ENCODE data around the gene ANXA10. TPM values are rescaled to one million over a fixed set of nuclear protein-coding genes. Genes with fewer than 3 reads are reported as not detected.

The ANXA10 gene
- total and polyA plus RNA-seq, 2 experiments from 2014 or later, result not detected

DNA sequence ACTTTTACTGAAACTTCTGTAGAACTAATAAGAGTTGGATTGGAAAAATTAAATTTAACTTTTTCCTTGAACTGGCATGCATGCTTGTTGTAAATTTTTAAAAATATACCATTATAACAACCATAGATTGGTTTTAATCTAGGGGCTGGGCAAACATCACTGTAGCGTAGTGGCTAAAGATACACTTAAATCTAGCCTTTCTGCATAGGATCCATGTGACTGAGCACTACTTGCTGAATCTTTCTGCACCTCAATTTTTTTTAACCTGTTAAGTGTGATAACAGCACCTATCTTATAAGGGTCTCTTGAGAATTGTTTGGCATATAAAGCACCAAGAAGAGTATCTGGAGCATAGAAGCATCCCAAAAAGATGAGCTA lies 4.1 kb downstream of the ANXA10 start:
- Histone ChIP-seq H3K4me1 (ENCODE audit: insufficient read depth) (no peaks in the 10 kb centered on the region), H3K79me2 (replicated peaks; ENCODE audit: insufficient read depth) (no peaks in the 10 kb centered on the region), H3K27me3 (ENCODE audit: insufficient read depth) (no peaks in the 10 kb centered on the region), H3K27ac (ENCODE audit: low read depth) (no peak overlapping the region), H3F3A (replicated peaks; ENCODE audit: low read depth) (no peaks in the 10 kb centered on the region), H2AFZ (no peak overlapping the region), H3K4me3 (no peak overlapping the region), H3K36me3 (ENCODE audit: insufficient read depth) (no peaks in the 10 kb centered on the region), H3K9me2 (ENCODE audit: insufficient read depth) (no peaks in the 10 kb centered on the region), H3K4me2 (no peak overlapping the region), H4K20me1 (replicated peaks; ENCODE audit: insufficient read depth) (no peaks in the 10 kb centered on the region)
- Mint-ChIP-seq H3K4me3 (no peak overlapping the region), H3K9me3 (no peaks in the 10 kb centered on the region), H3K27me3 (ENCODE audit: insufficient read depth, low read depth, poor library complexity) (no peaks in the 10 kb centered on the region), H3K4me1 (no peaks in the 10 kb centered on the region), H3K36me3 (ENCODE audit: low read depth) (no peaks in the 10 kb centered on the region), H3K27ac (no peak overlapping the region)
- no peak for DNase-seq (ENCODE audit: low spot score)
- TF ChIP-seq, protein P1, sequence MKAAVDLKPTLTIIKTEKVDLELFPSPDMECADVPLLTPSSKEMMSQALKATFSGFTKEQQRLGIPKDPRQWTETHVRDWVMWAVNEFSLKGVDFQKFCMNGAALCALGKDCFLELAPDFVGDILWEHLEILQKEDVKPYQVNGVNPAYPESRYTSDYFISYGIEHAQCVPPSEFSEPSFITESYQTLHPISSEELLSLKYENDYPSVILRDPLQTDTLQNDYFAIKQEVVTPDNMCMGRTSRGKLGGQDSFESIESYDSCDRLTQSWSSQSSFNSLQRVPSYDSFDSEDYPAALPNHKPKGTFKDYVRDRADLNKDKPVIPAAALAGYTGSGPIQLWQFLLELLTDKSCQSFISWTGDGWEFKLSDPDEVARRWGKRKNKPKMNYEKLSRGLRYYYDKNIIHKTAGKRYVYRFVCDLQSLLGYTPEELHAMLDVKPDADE (IDR thresholded peaks at IDR 0.05), result no peak
- TF ChIP-seq, protein P2, sequence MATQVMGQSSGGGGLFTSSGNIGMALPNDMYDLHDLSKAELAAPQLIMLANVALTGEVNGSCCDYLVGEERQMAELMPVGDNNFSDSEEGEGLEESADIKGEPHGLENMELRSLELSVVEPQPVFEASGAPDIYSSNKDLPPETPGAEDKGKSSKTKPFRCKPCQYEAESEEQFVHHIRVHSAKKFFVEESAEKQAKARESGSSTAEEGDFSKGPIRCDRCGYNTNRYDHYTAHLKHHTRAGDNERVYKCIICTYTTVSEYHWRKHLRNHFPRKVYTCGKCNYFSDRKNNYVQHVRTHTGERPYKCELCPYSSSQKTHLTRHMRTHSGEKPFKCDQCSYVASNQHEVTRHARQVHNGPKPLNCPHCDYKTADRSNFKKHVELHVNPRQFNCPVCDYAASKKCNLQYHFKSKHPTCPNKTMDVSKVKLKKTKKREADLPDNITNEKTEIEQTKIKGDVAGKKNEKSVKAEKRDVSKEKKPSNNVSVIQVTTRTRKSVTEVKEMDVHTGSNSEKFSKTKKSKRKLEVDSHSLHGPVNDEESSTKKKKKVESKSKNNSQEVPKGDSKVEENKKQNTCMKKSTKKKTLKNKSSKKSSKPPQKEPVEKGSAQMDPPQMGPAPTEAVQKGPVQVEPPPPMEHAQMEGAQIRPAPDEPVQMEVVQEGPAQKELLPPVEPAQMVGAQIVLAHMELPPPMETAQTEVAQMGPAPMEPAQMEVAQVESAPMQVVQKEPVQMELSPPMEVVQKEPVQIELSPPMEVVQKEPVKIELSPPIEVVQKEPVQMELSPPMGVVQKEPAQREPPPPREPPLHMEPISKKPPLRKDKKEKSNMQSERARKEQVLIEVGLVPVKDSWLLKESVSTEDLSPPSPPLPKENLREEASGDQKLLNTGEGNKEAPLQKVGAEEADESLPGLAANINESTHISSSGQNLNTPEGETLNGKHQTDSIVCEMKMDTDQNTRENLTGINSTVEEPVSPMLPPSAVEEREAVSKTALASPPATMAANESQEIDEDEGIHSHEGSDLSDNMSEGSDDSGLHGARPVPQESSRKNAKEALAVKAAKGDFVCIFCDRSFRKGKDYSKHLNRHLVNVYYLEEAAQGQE (IDR thresholded peaks at IDR 0.05; ENCODE audit: unreplicated experiment), result no peak
- TF ChIP-seq CTCF (conservative IDR thresholded peaks at IDR 0.05; ENCODE audit: low read depth in 2 of 2) (no peak), ZNF114 (CRISPR knock-in tag; IDR thresholded peaks at IDR 0.05) (no peak), POLR2AphosphoS5 (IDR thresholded peaks at IDR 0.05; ENCODE audit: low read depth) (no peak), ZNF462 (CRISPR knock-in tag; IDR thresholded peaks at IDR 0.05) (no peak), JUNB (IDR thresholded peaks at IDR 0.05; ENCODE audit: unreplicated experiment) (no peak), NANOG (IDR thresholded peaks at IDR 0.05; ENCODE audit: borderline replicate concordance) (no peak), EZH2phosphoT487 (IDR thresholded peaks at IDR 0.05; ENCODE audit: unreplicated experiment) (no peak), STAT1 (IDR thresholded peaks at IDR 0.05; ENCODE audit: unreplicated experiment) (no peak), CREB1 (CRISPR knock-in tag; IDR thresholded peaks at IDR 0.05; ENCODE audit: low read depth) (no peak)
- ATAC-seq, result no peak

Measured in GM23338 (cell line).